GM12864 (cell line): ENCODE measurements around the gene CCDC82.
"Not testable (repeated sequence)": the region's sequence is repeated elsewhere in the genome, so short reads cannot be mapped to it uniquely, and the experiment has no call there.

ENCODE experiments used
- DNase-seq: peaks from one replicate; pipeline ENCODE4 v3.0.0-alpha.2; 2011; ENCODE audit warnings: low read depth
- H3K4me3 ChIP-seq: 2 replicates; pipeline ENCODE4 v1.5.1; 2011; ENCODE audit warnings: mild to moderate bottlenecking, low read depth, low read length, control low read depth
- CTCF ChIP-seq: IDR thresholded peaks from 2 replicates; pipeline ENCODE4 v1.5.1; 2011; ENCODE audit warnings: low read depth, mild to moderate bottlenecking, moderate library complexity, low read length, control low read depth, inconsistent platforms; ENCODE audit errors: missing control alignments

The CCDC82 gene

GRCh38 chr11:96389720-96390487, at the start of gene CCDC82, which contains the start of gene JRKL:
Gene CCDC82, minus strand, starts transcription at chr11:96389912. Its CDS starts 5,165 bp downstream, at chr11:96384747.
Gene JRKL, plus strand, starts transcription at chr11:96390013. Its CDS starts 637 bp downstream, at chr11:96390650.
- DNase-seq: peak; percentile 75
- H3K4me3 ChIP-seq: peak within 1 kb of the TSS; percentile 89
- no peak for TF ChIP-seq CTCF

DNA sequence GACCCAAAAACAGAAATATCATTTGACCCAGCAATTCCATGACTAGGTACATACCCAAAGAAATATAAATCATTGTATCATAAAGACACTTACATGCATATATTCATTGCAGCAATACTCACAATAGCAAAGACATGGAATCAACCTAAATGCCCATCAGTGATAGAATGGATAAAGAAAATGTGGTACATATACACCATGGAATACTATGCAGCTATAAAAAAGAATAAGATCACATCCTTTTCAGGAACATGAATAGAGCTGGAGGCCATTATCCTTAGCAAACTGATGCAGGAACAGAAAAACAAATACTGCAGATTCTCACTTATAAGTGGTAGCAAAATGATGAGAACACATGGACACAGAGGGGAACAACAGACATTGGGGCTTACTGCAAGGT, 42.9 kb upstream of the CCDC82 start:
- not testable (repeated sequence) for H3K4me3 ChIP-seq, DNase-seq

GRCh38 chr11:96430668-96431067, 41.0 kb upstream of the CCDC82 start:
- TF ChIP-seq CTCF: no peak
- H3K4me3 ChIP-seq: no peak overlapping the region
- DNase-seq: no peak

- TF ChIP-seq CTCF: no peak
- no peak overlapping the region for H3K4me3 ChIP-seq
- no peak for DNase-seq
These were observed 35.0 kb upstream of the CCDC82 start for GRCh38 chr11:96424693-96425092.

DNA sequence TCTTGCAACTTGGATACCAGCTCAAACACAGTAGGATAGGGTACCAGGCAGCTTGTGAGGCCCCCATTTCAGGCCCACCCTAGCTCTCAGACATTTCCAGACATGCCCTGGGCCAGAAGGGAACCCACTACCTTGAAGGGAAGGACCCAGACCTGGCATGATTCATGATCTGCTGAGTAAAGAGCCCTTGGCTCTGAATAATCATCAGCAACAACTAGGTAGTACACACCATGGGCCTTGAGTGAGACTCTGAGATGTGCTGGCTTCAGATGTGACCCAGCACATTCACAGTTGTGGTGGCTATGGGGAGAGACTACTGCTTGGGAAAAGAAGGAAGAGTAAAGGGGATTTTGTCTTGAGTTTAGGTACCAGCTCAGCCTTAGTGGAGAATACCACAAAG, 23.7 kb upstream of the CCDC82 start:
- H3K4me3 ChIP-seq: no peak overlapping the region
- no peak for DNase-seq
- TF ChIP-seq CTCF: no peak

- no peak for TF ChIP-seq CTCF
- H3K4me3 ChIP-seq: no peak overlapping the region
- no peak for DNase-seq
These were observed 23.2 kb upstream of the CCDC82 start for GRCh38 chr11:96412761-96413381.

DNA sequence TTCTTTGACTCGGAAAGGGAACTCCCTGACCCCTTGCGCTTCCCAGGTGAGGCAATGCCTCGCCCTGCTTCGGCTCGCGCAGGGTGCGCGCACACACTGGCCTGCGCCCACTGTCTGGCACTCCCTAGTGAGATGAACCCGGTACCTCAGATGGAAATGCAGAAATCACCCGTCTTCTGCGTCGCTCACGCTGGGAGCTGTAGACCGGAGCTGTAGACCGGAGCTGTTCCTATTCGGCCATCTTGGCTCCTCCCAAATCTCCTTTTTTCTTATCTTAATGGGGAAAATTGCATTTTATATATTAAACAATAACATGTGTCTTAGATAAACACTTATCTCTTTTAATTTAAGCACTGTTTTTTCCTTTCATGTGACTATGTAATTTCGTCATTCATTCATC, 21.7 kb upstream of the CCDC82 start:
- DNase-seq: not testable (repeated sequence)

GRCh38 chr11:96400697-96401096, 11.0 kb upstream of the CCDC82 start:
- no peak for DNase-seq
- no peak overlapping the region for H3K4me3 ChIP-seq
- no peak for TF ChIP-seq CTCF

More for the DNA sequence above, 21.7 kb upstream of the CCDC82 start:
- not testable (repeated sequence) for H3K4me3 ChIP-seq
